C4-2B (cell line): ENCODE results near the gene OXGR1.

Source experiments
- H3K27ac ChIP-seq: fragments of 450-650 bp; 2 replicates; pipeline ENCODE4 v1.5.1; 2017
- CTCF ChIP-seq: fragments of 450-650 bp; conservative IDR thresholded peaks from 2 replicates; pipeline ENCODE4 v1.5.1; 2017; ENCODE audit warnings: mild to moderate bottlenecking
- ZFX ChIP-seq: fragments of 450-650 bp; IDR thresholded peaks from 2 replicates; pipeline ENCODE4 v1.6.1; 2017

The OXGR1 gene

GRCh38 chr13:96935901-96936300, 58.4 kb downstream of the OXGR1 start:
- no peak overlapping the region for H3K27ac ChIP-seq
- no peak for TF ChIP-seq ZFX
- no peak for TF ChIP-seq CTCF
